M059J (cell line): ENCODE data around the gene ADGRV1. TPM values are rescaled to one million over a fixed set of nuclear protein-coding genes. Genes with fewer than 3 reads are reported as not detected.
A peak's percentile ranks its signal among the peaks of the same experiment; 100 is the strongest.
"Not testable (repeated sequence)": the region's sequence is repeated elsewhere in the genome, so short reads cannot be mapped to it uniquely, and the experiment has no call there.

Experiments used
- DNase-seq: peaks from one replicate; pipeline ENCODE4 v3.0.0-alpha.2; 2012; ENCODE audit warnings: low read depth
- total RNA-seq: library from RNA; depleted of rRNA; stranded (reverse); fragments of >200 nt; shearing (Covaris generic); gene quantifications from 2 replicates; pipeline ENCODE4 v1.2.3, GENCODE V29; 2014

The ADGRV1 gene
- total RNA-seq, 1 experiment from 2014 or later: 0.47 TPM

DNA sequence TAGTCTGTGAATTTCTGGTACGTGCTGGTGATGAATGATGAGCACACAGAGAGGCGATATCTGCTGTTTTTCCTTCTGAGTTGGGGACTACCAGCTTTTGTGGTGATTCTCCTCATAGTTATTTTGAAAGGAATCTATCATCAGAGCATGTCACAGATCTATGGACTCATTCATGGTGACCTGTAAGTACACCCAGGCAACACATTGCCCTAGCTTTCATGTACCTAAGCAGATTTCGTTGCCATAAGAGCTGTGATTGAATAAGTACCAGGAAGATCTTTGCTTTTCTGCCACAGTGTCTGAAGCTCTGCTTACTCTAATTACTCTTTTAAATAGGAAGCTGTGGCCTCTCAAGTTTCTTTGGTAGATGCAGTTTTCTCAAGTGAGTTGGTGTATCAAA is 426.7 kb downstream of the ADGRV1 start:
- no peak for DNase-seq

DNA sequence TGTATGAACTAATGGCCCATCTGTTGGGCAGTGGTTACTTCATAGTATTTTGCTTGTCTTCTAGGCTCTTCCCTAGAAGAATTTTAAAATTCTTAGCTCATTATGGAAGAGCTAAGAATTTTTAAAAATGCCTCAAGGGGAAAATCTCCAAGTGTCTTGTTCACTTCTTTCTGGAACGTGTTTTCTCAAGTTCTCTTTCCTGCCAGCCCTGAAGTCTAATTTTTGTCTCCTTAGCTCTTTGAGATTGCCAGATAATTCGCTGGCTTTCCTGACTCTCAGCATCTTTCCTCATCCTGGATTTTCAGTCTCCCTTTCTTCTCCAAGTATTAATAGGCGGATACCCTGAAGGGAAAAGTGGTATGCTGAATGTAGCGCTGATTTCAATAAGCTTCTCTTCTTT is 429.1 kb downstream of the ADGRV1 start:
- DNase-seq: no peak

DNA sequence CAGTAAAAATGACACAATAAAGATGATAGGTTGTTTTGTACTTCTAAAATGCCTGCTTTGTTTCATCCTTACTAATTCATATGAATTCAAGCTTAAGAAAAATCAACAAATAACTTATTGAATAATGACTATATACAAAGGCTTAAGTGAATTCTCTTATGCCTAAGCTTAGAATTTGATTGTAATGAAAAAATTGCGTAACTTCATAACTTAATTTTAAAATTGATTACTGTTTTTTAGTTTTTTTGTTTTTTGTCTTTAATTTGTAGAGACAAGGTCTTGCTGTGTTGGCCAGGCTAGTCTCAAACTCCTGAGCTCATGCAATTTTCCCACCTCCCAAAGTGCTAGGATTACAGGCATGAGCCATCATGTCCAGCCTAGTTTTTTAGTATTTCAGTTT is 432.6 kb downstream of the ADGRV1 start:
- DNase-seq: no peak

DNA sequence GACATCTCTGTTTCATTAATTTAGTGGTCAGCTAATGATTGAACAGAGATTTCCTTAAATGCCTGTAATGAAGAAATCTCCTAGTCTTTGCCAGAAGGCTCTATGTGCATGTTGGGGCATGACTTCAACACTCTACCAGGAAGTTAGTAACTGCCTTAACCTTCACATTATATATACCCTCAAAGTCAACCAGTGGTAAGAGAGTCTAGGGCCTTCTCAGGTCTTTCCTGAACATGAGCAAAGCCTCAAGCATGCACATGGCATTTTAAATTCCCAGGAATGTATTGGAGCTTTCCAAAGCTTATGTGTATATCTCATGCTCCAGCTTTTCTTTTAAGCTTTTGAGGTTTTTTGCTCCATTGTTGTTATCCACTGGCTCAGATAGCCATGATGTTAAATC is 436.2 kb downstream of the ADGRV1 start:
- no peak for DNase-seq

DNA sequence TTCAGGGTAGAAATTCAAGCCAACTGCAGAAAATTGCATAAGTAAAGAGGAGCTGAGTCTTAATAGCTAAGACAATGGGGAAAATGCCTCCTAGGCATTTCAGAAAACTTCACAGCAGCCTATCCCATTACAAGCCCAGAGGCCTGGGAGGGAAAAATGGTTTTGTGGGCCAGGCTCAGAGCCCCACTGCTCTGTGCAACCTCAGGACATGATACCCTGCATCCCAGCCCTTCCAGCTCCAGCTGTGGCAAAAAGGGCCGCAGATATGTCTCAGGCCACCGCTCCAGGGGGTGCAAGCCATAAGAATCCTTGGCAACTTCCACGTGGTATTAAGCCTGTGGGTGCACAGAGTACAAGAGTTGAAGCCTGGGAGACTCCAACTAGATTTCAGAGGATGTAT is 437.5 kb downstream of the ADGRV1 start:
- DNase-seq: no peak

DNA sequence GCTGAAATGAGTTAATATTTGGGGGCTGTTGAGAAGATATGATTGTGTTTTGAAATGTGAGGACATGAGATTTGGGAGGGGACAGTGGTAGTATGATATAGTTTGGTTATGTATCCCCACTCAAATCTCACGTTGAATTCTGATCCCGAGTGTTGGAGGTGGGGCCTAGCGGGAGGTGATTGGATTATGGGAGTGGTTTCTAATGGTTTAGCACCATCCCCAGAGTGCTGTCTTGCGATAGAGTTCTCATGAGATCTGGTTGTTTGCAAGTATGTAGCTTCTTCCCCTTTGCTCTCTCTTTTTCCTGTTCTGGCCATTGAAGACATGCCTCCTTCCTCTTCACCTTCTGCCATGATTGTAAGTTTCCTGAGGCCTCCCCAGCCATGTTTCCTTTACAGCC is 438.5 kb downstream of the ADGRV1 start:
- no peak for DNase-seq

DNA sequence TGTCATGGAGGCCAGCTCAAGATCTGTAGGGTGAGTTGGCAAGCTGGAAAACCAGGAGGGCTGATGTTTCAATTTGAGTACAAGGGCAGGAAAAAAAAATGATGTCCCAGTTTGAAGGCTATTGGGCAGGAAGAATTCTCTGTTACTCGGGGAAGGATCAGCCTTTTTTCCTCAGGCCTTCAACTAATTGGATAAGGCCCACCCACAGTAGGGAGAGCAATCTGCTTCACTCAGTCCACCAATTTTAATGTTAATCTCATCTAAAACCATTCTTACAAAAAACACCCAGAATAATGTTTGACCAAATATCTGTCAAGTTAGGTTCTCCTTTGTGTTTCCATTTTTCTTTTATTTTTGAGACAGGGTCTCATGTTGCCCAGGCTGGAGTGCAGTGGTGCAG is 442.1 kb downstream of the ADGRV1 start:
- no peak for DNase-seq

DNA sequence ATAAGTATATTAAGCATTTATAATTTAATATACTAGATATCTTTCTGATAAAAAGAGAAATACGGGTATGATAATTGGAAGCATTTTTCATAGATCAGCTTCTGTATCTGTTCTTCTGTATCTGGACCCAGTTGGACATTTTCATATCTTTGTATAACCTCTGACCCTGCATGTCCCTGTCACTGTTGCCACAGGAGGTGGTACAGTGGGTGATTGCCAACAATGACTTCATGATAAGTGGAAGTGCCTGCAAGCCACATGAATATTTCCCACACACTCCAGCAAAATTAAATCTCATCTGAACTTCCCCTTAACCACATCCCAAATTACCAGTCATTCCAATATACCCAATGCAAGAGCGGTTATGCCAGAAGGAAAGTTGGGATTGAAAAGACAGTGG is 448.1 kb downstream of the ADGRV1 start:
- DNase-seq: no peak

DNA sequence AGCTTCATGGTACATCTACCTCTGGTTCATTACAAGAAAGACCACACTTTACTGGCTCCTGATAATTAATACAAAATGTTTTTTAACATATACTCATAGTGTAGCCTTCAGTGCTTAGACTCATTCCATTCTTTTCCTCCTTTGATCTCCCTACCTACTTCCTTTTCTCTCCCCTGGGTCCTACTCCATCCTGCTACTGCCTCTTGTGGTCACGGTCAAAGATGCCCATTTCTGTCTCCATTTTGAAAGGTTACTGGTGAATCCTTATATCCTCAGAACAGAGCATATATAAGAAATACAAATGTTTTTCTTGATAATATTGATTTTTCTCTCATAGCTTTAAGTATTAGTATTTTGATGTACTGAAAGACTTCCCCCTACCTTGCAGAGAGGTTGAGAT is 448.7 kb downstream of the ADGRV1 start:
- DNase-seq: no peak

DNA sequence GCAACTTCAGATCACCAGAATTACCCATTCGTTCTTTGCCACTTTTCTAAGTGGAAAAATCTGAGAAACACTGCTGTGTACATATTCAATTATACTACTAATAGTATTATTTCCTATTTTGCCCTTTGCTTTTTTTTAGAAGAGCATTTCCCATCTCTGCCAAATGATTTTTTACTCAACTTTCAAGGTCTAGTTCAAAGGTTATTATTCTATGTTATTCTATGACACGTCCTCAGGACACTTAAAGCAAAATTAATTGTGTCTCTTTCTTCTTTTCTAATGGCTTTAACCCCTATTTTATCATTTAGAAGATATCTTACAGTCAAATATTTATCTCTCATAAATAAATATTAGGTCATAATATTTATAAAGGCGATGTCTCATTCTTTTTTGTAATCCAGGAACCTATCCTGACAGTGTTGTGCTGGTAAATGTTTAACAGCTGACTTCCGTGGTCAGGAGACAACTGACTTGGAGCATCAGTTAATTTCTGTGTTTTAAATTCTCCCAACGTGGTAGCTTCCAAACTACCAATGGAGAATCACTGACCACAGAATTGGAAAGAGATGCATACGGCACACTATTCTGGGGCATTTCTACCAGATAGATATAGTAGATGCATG is 449.3 kb downstream of the ADGRV1 start:
- no peak for DNase-seq

DNA sequence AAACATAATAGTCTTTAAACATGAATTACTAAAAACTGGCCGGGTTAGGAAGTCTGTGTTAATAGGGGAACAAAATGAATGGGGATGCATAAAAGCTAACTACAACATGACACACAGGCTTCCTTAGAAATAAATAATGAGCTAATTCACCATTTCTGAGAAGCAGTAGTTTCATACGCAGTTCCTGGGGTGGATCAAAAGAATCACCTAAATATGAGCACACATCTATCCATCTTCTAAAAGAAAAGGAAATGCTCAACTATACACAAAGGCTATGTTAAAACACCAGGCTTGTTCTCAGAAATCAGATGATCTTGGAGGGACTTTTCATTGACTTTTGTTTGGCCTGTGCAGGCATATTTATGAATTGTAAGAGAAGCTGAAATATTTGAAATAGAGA is 451.5 kb downstream of the ADGRV1 start:
- DNase-seq: no peak

DNA sequence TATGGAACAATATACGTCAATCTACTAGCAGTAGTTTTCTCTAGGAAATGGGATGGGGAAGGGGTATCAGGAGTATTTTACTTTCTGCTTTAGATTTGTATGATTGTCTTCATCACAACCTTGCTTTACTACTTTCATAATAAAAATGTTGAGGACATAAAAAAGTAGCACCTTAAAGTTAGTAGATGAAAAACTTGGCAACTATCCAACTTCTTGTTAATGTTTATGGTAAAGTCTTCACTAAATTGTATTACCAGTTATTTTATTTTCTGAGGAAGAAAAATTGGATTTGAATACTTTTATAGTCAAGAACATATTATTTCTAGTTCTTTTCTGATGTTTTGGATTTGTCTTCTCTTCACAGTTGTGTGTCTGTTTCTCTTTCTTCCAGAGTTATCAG is 452.4 kb downstream of the ADGRV1 start:
- no peak for DNase-seq

DNA sequence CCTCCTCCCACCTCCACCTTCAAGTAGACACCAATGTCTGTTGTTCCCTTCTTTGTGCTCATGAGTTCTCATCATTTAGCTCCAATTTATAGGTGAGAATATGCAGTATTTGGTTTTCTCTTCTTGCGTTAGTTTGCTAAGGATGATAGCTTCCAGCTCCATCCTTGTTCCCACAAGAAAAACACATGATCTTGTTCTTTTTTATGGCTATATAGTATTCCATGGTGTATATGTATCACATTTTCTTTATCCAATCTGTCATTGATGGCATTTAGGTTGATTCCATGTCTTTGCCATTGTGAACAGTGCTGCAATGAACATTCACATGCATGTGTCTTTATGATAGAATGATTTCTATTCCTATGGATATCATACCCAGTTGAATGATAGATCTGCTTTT is 454.3 kb downstream of the ADGRV1 start:
- DNase-seq: not testable (repeated sequence)

DNA sequence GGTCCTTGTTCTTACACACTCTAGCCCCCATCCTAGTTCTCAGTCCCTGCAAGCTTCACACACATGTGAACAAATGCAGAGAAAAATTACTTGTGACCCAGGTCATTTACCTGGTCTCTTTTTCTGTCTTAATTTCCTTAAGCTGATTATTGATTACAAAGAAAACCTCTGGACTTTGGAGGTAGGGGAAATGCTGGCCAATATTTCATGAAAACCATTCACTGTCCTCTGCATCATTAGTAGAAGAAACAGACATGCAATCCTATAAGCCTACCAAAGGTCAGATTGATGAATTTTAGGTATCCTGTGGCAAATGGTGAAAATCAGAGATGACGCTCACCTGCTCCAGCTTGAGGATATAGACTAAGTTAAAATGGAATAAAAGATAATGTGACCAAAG is 457.7 kb downstream of the ADGRV1 start:
- no peak for DNase-seq

DNA sequence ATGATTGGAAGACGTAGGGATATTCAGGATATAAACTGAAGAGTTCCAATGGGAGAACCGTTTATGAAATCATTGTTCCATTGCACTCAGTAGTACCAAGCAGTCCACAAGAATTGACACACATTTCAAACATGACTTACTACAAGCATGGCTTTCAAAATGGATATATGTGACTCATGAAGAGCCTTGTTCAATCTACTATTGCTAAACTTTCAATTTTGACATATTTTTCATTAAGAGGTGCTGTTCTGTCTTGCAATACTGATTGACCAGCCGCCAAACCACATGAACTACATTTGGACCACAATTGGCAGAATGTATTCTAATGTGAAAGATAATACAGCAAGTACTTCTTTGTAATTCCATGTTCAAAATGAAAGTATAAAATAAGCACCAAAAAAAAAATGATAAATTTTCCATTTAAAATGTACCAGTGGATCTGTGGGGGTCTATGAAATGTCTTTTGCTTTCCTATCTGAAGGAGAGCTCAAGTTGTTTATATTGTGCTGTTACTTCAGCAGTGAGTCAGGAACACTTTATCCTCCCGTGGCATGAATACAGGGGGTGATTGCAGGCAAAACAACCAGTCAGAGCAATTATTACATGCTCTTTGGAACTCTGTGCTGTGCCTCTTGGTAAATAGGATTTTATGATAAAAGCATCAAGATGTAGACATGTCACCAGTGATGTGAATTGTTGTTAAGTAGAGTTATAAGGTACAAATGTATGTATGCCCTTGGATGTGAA is 458.5 kb downstream of the ADGRV1 start:
- peak; percentile 61 for DNase-seq

DNA sequence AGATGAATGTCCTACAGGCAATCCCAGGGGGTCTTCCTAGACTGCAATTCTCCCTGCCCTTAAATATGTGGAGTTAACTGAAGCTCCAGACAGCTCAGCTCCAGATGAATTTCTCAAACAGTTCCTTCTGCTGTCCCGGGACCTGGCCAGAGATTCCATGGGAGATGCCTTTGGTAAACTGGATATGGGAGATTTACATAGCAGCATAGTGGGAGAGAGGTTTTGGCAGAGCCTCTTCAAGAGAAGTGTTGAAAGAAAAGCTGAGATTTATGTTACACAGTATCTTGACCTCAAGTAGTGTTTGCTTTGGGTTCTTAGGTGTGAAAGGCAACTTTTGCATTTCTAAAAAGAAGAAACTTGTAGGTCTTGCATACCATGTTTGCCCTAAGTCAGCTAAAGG is 459.6 kb downstream of the ADGRV1 start:
- DNase-seq: no peak

DNA sequence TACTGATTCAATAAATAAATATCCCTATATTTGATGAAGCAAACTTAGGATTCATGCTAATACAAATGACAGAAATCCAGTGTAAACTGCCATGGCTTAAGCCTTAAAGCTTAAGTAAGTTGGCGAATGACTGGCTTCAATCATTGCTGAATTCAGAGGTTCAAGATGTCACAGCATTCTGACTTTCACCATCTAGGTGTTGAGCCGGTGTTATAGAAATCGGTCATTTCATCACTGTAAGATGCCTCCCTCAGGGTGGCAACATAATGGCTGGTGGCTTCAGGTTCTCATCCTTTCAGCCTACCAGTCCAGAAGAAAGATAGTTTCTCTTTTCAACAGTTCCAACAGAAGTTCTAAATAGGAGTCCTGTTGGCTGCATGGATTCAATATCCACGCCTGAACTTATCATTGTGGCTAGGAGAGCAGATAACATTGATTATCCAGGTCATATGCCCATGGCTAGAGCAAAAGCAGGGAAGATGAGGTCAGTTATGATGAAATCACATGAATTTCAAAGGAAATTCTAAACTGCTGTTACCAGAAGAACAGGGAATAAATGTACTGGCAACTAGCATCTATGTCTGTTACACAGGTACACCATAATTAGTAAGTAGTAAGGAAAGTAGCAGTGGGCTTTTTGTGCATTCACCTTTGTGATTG is 460.2 kb downstream of the ADGRV1 start:
- no peak for DNase-seq

DNA sequence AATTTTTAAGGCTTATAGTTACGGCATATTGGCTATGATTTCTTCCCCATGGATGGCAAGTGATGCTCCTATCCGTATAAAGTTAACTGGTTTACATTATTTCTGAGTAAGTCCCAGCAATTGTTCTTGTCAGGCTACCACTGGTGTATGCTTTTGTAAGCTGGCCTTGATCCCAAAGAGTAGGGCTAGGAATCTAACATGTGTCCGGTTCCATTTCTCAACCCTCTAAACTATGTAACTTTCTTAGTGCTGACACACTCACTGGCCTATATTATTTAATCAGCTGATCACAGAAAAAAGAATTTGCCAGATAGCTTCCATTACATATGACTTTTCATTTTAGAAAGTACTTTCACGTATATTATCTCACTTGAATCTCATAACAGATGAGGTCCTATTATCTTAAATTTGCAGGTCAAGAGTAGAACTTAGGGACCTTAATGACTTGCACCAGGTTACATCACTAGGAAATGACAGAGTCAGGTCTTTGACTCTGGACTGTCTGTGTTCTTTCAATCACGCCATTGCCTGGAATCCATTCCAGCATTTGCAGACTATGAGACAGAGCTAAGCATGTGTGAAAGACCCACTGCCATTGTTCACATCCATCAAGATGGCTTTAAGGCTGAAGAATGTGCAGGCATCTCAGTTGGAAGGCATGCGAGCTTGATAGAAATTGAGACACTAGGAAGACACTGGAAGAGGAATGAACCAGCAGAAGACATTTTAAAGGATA is 461.6 kb downstream of the ADGRV1 start:
- DNase-seq: no peak

DNA sequence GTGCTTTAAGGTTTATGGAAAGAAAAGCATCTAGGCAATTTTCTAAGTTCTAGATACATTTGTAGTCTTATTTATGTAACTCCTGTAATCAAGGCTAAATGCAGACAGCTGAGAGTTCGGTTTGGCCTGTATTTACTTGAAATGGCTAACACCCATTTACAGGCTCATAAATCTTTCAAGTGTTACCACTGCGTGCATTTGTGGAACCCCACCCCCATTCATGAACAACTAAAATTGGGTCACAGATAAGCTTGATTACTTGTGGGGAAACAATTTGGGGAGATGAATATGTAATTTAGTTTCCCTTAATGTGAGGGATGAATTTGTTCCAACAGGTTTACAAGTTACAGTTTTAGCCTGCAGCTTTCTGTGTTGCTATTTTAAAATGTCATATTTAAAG is 463.9 kb downstream of the ADGRV1 start:
- DNase-seq: peak; percentile 15

DNA sequence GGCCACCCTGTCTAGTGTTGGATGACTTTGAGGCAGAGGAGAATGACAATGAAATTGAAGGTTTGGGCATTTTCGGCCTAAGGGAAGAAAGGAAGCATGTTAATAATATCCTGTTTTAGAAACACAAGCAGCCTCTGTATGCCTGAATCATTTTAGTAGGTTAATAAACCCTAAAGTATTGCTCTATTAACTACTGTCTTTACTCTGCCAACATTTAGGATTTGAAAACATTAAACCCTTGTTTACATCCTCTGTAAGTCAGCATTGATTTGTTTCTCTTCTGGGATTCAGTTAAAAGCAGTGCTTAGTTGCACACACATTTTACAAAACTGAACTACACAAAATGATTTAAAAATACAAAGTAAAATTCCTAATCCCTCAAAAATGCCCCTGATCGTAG is 465.6 kb downstream of the ADGRV1 start:
- DNase-seq: no peak

DNA sequence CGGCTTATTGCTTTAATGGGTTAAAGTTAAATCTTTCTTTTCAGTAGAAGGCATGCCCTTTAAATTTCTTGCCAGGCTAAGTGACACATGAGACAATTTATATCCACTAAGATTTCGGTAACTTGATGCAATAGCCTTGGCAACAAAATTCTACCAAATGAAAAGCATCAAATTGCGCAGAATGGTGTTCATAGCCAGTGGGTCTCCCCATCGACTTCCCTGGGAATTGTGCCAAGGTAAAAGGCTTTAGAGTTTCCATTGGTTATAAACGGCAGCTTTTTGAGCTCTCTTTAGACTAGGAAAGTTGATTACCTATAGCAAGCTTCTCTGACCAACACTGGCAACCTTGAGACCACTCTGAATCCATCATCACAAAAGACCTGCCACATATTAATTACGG is 466.1 kb downstream of the ADGRV1 start:
- no peak for DNase-seq

DNA sequence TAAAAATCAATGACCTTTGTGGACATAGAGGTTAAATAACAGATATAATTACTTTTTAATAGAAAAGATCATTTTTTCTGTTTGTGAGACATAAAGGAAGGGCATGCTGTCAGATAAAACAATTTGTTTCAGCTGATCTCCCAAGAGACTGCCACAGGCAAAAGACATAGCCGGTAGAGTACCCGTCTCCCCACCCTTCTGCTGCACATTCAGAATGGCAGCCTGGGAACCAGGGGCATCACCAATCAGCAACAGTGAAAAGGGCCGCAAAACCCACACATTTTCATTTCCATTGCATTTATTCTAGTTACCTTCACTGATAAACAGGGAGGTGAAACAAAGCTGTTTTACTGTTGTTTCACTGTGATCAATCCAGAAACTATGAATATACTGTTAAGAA is 466.9 kb downstream of the ADGRV1 start:
- DNase-seq: no peak

DNA sequence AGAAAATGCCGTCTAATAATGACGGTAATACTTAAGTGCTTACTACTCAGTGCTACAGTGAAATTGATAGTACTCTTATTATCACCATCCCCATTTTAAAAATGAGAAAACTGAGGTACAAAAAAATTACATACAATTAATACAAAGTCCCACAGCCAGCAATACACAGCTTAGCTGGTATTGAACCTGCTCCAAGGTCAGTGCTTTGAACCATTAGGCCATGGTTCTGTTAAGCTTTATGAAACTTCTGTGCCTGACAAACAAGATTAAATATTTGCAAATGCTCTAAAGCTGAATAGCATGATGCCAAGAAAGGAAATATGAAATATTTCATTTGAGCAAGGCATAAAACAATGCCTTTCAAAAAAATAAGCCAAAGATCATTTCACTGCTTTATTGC is 467.4 kb downstream of the ADGRV1 start:
- no peak for DNase-seq
